ENCODE results near the gene TNRC6A.
A peak's percentile ranks its signal among the peaks of the same experiment; 100 is the strongest.
"Not testable (repeated sequence)": the region's sequence is repeated elsewhere in the genome, so short reads cannot be mapped to it uniquely, and the experiment has no call there.

TNRC6A gene

GRCh38 chr16:24742610-24743009 is 13.2 kb downstream of the TNRC6A start:
- peaks cover 91% of the 10 kb centered on the region for H3K4me1 ChIP-seq (ENCODE audit: control insufficient read depth, insufficient read depth, low read length)
- peaks cover 34% of the 10 kb centered on the region for H3K36me3 ChIP-seq (ENCODE audit: control insufficient read depth, insufficient read depth, low read length)
- not testable (repeated sequence) for H3K27ac ChIP-seq (ENCODE audit: low read depth, low read length); H3K9me3 ChIP-seq (ENCODE audit: control insufficient read depth, insufficient read depth, low read length); H3K4me3 ChIP-seq (ENCODE audit: low read depth, low read length); H3K27me3 ChIP-seq (ENCODE audit: control insufficient read depth, insufficient read depth, low read length); H3K9ac ChIP-seq (ENCODE audit: low read depth, low read length)

- Histone ChIP-seq H3K9me3 (ENCODE audit: control insufficient read depth, insufficient read depth, low read length) (no peaks in the 10 kb centered on the region), H3K27me3 (ENCODE audit: control insufficient read depth, insufficient read depth, low read length) (no peaks in the 10 kb centered on the region), H3K4me1 (ENCODE audit: control insufficient read depth, insufficient read depth, low read length) (peaks cover 83% of the 10 kb centered on the region), H3K9ac (ENCODE audit: low read depth, low read length) (no peak overlapping the region), H3K4me3 (ENCODE audit: low read depth, low read length) (peak overlapping the region; percentile 0; the same call in 1 of the 2 replicates), H3K27ac (ENCODE audit: low read depth, low read length) (no peak overlapping the region), H3K36me3 (ENCODE audit: control insufficient read depth, insufficient read depth, low read length) (peaks cover 25% of the 10 kb centered on the region)
Measured at GRCh38 chr16:24745391-24745790, 15.9 kb downstream of the TNRC6A start.

GRCh38 chr16:24745791-24746190 is 16.3 kb downstream of the TNRC6A start:
- Histone ChIP-seq H3K9ac (ENCODE audit: low read depth, low read length) (no peak overlapping the region), H3K36me3 (ENCODE audit: control insufficient read depth, insufficient read depth, low read length) (peaks cover 29% of the 10 kb centered on the region), H3K27me3 (ENCODE audit: control insufficient read depth, insufficient read depth, low read length) (no peaks in the 10 kb centered on the region), H3K4me1 (ENCODE audit: control insufficient read depth, insufficient read depth, low read length) (peaks cover 80% of the 10 kb centered on the region), H3K9me3 (ENCODE audit: control insufficient read depth, insufficient read depth, low read length) (no peaks in the 10 kb centered on the region), H3K4me3 (ENCODE audit: low read depth, low read length) (no peak overlapping the region; the same call in 1 of the 2 replicates), H3K27ac (ENCODE audit: low read depth, low read length) (no peak overlapping the region)

- Histone ChIP-seq H3K4me1 (ENCODE audit: control insufficient read depth, insufficient read depth, low read length) (peaks cover 76% of the 10 kb centered on the region), H3K36me3 (ENCODE audit: control insufficient read depth, insufficient read depth, low read length) (peaks cover 28% of the 10 kb centered on the region), H3K9ac (ENCODE audit: low read depth, low read length) (no peak overlapping the region), H3K9me3 (ENCODE audit: control insufficient read depth, insufficient read depth, low read length) (no peaks in the 10 kb centered on the region), H3K4me3 (ENCODE audit: low read depth, low read length) (no peak overlapping the region), H3K27me3 (ENCODE audit: control insufficient read depth, insufficient read depth, low read length) (no peaks in the 10 kb centered on the region), H3K27ac (ENCODE audit: low read depth, low read length) (no peak overlapping the region)
Measured at GRCh38 chr16:24747441-24747840, 18.0 kb downstream of the TNRC6A start.

- H3K9ac ChIP-seq (ENCODE audit: low read depth, low read length) = no peak overlapping the region
- no peak overlapping the region for H3K4me3 ChIP-seq (ENCODE audit: low read depth, low read length)
- peaks cover 76% of the 10 kb centered on the region for H3K4me1 ChIP-seq (ENCODE audit: control insufficient read depth, insufficient read depth, low read length)
- no peaks in the 10 kb centered on the region for H3K27me3 ChIP-seq (ENCODE audit: control insufficient read depth, insufficient read depth, low read length)
- no peak overlapping the region for H3K27ac ChIP-seq (ENCODE audit: low read depth, low read length)
- H3K36me3 ChIP-seq (ENCODE audit: control insufficient read depth, insufficient read depth, low read length) = peaks cover 28% of the 10 kb centered on the region
- no peaks in the 10 kb centered on the region for H3K9me3 ChIP-seq (ENCODE audit: control insufficient read depth, insufficient read depth, low read length)
Measured at GRCh38 chr16:24748242-24748641, 18.8 kb downstream of the TNRC6A start.

GRCh38 chr16:24749310-24749709 is 19.9 kb downstream of the TNRC6A start:
- Histone ChIP-seq H3K9me3 (ENCODE audit: control insufficient read depth, insufficient read depth, low read length) (no peaks in the 10 kb centered on the region), H3K36me3 (ENCODE audit: control insufficient read depth, insufficient read depth, low read length) (peaks cover 32% of the 10 kb centered on the region), H3K4me1 (ENCODE audit: control insufficient read depth, insufficient read depth, low read length) (peaks cover 75% of the 10 kb centered on the region), H3K27me3 (ENCODE audit: control insufficient read depth, insufficient read depth, low read length) (no peaks in the 10 kb centered on the region), H3K9ac (ENCODE audit: low read depth, low read length) (no peak overlapping the region), H3K4me3 (ENCODE audit: low read depth, low read length) (no peak overlapping the region), H3K27ac (ENCODE audit: low read depth, low read length) (no peak overlapping the region)

- H3K4me3 ChIP-seq (ENCODE audit: low read depth, low read length); H3K27me3 ChIP-seq (ENCODE audit: control insufficient read depth, insufficient read depth, low read length); H3K9me3 ChIP-seq (ENCODE audit: control insufficient read depth, insufficient read depth, low read length); H3K9ac ChIP-seq (ENCODE audit: low read depth, low read length); H3K27ac ChIP-seq (ENCODE audit: low read depth, low read length): not testable (repeated sequence)
- H3K36me3 ChIP-seq (ENCODE audit: control insufficient read depth, insufficient read depth, low read length) = peaks cover 32% of the 10 kb centered on the region
- H3K4me1 ChIP-seq (ENCODE audit: control insufficient read depth, insufficient read depth, low read length) = peaks cover 75% of the 10 kb centered on the region
Measured at GRCh38 chr16:24749872-24750271, 20.4 kb downstream of the TNRC6A start.

GRCh38 chr16:24753000-24753399 is 23.5 kb downstream of the TNRC6A start:
- peaks cover 51% of the 10 kb centered on the region for H3K4me1 ChIP-seq (ENCODE audit: control insufficient read depth, insufficient read depth, low read length)
- no peaks in the 10 kb centered on the region for H3K9me3 ChIP-seq (ENCODE audit: control insufficient read depth, insufficient read depth, low read length)

GRCh38 chr16:24753437-24753836 is 24.0 kb downstream of the TNRC6A start:
- Histone ChIP-seq H3K4me1 (ENCODE audit: control insufficient read depth, insufficient read depth, low read length) (peaks cover 47% of the 10 kb centered on the region), H3K9me3 (ENCODE audit: control insufficient read depth, insufficient read depth, low read length) (no peaks in the 10 kb centered on the region), H3K9ac (ENCODE audit: low read depth, low read length) (no peak overlapping the region), H3K27me3 (ENCODE audit: control insufficient read depth, insufficient read depth, low read length) (no peaks in the 10 kb centered on the region), H3K27ac (ENCODE audit: low read depth, low read length) (no peak overlapping the region), H3K36me3 (ENCODE audit: control insufficient read depth, insufficient read depth, low read length) (peaks cover 31% of the 10 kb centered on the region), H3K4me3 (ENCODE audit: low read depth, low read length) (no peak overlapping the region)

More at GRCh38 chr16:24753000-24753399, 23.5 kb downstream of the TNRC6A start:
- Histone ChIP-seq H3K27ac (ENCODE audit: low read depth, low read length) (no peak overlapping the region), H3K27me3 (ENCODE audit: control insufficient read depth, insufficient read depth, low read length) (no peaks in the 10 kb centered on the region), H3K4me3 (ENCODE audit: low read depth, low read length) (no peak overlapping the region), H3K9ac (ENCODE audit: low read depth, low read length) (no peak overlapping the region), H3K36me3 (ENCODE audit: control insufficient read depth, insufficient read depth, low read length) (peaks cover 28% of the 10 kb centered on the region)

- Histone ChIP-seq H3K27ac (ENCODE audit: low read depth, low read length) (no peak overlapping the region), H3K4me1 (ENCODE audit: control insufficient read depth, insufficient read depth, low read length) (peaks cover 43% of the 10 kb centered on the region), H3K9ac (ENCODE audit: low read depth, low read length) (no peak overlapping the region), H3K27me3 (ENCODE audit: control insufficient read depth, insufficient read depth, low read length) (no peaks in the 10 kb centered on the region), H3K4me3 (ENCODE audit: low read depth, low read length) (no peak overlapping the region), H3K36me3 (ENCODE audit: control insufficient read depth, insufficient read depth, low read length) (peaks cover 42% of the 10 kb centered on the region), H3K9me3 (ENCODE audit: control insufficient read depth, insufficient read depth, low read length) (no peaks in the 10 kb centered on the region)
Measured at GRCh38 chr16:24754543-24754942, 25.1 kb downstream of the TNRC6A start.

- H3K4me3 ChIP-seq (ENCODE audit: low read depth, low read length) = no peak overlapping the region
- no peaks in the 10 kb centered on the region for H3K27me3 ChIP-seq (ENCODE audit: control insufficient read depth, insufficient read depth, low read length)
- no peak overlapping the region for H3K27ac ChIP-seq (ENCODE audit: low read depth, low read length)
- no peaks in the 10 kb centered on the region for H3K9me3 ChIP-seq (ENCODE audit: control insufficient read depth, insufficient read depth, low read length)
- no peak overlapping the region for H3K9ac ChIP-seq (ENCODE audit: low read depth, low read length)
- peaks cover 43% of the 10 kb centered on the region for H3K4me1 ChIP-seq (ENCODE audit: control insufficient read depth, insufficient read depth, low read length)
- H3K36me3 ChIP-seq (ENCODE audit: control insufficient read depth, insufficient read depth, low read length) = peaks cover 48% of the 10 kb centered on the region
Measured at GRCh38 chr16:24755201-24755874, 25.9 kb downstream of the TNRC6A start.
